GM11168 (cell line): Measurements from ENCODE around the gene ESPN.
"Not testable (repeated sequence)": the region's sequence is repeated elsewhere in the genome, so short reads cannot be mapped to it uniquely, and the experiment has no call there.

Source experiments
- in situ Hi-C: fragments of 300-500 bp; cut with MboI; formaldehyde crosslinking; loops from one replicate; pipeline ENCODE4 v1.12.0; 2022; ENCODE audit warnings: low sequenced_read_pairs; ENCODE audit not compliant: unreplicated experiment

The ESPN gene, protein sequence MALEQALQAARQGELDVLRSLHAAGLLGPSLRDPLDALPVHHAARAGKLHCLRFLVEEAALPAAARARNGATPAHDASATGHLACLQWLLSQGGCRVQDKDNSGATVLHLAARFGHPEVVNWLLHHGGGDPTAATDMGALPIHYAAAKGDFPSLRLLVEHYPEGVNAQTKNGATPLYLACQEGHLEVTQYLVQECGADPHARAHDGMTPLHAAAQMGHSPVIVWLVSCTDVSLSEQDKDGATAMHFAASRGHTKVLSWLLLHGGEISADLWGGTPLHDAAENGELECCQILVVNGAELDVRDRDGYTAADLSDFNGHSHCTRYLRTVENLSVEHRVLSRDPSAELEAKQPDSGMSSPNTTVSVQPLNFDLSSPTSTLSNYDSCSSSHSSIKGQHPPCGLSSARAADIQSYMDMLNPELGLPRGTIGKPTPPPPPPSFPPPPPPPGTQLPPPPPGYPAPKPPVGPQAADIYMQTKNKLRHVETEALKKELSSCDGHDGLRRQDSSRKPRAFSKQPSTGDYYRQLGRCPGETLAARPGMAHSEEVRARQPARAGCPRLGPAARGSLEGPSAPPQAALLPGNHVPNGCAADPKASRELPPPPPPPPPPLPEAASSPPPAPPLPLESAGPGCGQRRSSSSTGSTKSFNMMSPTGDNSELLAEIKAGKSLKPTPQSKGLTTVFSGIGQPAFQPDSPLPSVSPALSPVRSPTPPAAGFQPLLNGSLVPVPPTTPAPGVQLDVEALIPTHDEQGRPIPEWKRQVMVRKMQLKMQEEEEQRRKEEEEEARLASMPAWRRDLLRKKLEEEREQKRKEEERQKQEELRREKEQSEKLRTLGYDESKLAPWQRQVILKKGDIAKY

DNA sequence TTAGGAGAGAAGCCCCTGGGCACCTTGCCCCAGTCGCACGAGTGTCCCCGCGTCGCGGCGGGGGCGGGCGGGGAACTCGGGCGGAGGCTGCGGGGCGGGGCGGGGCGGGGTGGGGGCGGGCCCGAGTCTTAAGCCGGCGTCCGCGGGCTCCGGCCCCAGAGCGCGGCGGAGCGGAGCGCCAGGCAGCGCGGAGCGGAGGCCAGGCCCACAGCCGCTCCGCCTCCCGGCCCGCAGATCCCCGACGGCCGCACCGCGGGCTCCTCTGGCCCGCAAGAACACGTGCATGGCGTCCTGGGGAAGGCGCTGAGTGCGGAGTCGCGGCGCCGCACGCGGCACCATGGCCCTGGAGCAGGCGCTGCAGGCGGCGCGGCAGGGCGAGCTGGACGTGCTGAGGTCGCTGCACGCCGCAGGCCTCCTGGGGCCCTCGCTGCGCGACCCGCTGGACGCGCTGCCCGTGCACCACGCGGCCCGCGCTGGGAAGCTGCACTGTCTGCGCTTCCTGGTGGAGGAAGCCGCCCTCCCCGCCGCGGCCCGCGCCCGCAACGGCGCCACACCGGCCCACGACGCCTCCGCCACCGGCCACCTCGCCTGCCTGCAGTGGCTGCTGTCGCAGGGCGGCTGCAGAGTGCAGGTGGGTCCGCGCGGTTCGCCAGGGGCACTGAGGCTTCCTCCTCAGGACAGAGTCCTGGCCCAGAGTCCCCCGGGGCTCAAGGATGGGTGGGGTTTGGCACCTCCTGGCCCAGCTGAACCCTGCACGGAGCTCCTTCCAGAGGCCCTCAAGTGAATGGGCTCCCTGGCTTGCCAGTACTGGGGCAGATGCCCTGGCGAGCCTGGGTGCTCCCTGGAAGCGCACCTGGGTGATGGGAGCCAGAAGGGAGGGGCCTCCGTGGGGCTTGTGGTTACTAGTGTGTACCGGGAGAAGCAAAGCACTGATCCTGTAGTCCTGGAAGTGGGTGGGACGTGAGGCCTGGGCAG is at the start of gene ESPN:
Gene ESPN, plus strand, starts transcription at position 158 of the 975 bp plus-strand sequence. Its CDS starts 180 bp downstream, at position 338.
- in situ Hi-C loops, result no loop called here

DNA sequence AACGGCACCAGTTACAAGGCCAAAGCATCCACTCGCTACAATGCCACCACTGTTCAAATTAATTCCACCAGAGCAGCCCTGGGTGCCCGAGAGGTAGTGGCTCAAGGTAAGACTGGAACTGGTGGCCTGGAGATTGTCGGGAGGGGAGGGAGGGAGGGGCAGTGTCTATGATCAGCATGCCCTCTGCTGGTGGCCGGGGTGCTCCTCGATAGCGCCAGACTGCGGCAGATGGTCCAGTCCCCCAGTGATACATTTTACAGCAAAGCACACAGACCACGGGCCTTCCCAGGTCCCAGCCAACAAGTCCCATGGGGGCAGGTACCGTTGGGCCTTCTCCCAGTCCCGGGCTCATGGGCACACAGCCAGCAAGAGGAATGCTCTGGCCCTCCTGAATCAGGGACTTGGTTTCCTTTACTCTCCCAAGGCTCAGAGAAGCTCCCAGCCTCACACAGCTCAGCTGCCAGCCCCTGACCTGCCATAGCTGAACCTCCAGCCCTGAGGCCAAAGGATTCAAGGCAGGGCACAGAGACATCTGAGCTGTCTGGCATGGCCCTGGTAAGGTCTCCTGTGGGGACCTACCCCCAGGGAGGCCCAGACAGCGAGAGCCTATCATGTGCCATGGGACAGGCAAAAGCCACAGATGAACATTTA is 46.4 kb upstream of the ESPN start:
- in situ Hi-C loops, result no loop called here

DNA sequence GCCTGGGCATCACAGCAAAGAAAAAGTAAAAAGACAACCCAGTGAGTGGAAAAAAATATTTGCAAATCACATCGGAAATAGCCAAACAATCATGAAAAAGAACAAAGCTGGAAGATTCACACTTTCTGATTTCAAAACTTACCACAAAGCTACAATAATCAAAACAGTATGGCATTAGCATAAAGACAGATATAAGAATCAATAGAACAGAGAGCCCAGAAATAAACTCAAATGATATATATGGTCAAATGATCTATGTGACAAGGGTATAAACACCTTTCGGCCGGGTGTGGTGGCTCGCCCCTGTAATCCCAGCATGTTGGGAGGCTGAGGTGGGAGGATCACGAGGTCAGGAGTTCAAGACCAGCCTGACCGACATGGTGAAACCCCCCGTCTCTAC is 44.5 kb upstream of the ESPN start:
- in situ Hi-C loops, result no loop called here

DNA sequence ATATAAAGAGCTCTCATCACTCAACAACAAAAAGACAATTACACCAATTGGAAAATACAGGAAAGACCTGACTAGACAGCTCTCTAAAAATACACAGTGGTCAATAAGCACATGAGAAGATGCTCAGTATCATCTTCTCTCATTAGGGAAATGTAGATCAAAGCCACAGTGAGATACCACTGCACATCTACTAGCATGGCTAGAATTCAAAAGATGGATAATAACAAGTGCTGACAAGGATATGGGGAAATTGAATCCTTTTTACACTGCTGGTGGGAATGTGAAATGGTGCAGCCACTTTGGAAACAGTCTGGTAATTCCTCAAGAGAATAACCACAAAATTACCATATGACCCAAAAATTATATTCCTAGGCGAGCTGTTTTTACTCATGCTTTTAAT is 40.4 kb upstream of the ESPN start:
- in situ Hi-C loops, result no loop called here

DNA sequence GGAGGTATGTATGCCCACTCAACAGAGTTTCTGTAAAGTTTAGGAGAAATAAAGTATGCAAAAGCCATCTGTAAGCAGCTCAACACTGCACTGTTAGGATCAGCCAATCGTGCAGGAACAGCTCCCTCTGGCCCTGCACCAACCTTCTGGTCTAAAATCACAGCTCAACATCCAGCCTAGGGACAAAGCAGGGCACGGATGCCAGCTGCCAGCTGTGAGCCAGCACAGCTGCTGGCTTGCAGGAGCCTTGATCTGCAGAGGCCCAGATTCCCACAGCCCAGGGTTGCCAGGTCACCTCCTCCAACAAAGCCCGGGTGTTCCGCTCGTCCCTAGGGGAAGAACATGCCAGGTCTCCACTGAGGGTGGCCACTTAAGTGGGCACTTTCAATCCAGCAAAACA is 39.6 kb upstream of the ESPN start:
- in situ Hi-C loops, result no loop called here

DNA sequence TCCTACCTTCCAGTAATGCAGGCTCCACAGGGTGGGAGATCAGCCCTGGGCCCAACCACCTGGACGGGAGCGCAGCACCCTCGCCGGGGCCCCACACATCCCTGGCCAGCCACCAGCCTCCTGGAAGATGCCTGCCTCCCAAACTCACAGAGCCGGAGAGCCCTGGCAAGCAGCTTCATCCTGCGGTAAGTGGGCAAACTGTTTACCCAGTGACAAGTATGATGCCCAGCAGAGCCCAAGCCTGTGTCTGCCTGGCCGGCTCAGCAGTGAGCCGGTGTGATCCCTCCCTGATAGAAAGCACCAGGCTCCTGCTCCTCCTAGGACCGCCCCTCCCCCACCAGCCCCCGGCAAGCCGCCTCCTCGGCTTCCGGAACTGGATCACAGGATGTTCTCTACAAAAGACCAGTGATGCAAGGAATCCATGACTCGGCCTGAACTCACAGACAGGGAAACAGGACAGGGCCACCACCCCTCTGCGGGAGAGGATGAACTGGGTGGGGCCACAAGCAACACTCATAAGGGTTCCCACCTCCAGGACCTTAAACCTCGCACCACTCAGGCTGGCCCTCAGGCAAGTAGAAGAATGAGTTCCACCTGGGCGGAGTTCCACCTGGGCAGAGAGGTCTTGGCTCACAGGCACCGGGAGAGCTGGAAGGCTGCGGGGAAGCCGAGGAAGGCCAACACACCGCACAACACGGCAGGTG is 38.9 kb upstream of the ESPN start:
- in situ Hi-C loops, result no loop called here

DNA sequence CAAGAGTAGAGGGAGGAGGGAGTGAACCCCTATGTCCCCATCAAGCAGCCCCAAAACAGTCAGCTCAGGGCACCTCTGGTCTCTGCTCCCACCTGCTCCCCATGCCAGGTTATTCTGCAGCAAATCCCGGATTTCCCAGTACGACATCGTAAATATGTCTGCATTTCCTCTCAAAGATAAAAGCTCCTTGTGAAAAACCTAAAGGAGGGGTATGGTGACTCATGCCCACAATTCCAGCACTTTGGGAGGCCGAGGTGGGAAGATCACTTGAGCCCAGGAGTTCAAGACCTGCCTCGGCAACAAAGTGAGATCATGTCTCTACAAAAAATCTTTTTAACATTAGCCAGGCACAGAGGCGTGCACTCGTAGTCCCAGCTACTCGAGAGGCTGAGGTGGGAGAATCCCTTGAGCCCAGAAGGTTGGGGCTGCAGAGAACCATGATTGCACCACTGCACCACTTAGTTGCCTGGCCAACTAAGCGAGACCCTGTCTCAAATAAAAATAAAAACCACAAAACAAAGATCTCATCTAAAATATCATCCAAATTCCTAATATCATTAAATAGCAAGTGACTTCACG is 38.1 kb upstream of the ESPN start:
- in situ Hi-C loops, result no loop called here

DNA sequence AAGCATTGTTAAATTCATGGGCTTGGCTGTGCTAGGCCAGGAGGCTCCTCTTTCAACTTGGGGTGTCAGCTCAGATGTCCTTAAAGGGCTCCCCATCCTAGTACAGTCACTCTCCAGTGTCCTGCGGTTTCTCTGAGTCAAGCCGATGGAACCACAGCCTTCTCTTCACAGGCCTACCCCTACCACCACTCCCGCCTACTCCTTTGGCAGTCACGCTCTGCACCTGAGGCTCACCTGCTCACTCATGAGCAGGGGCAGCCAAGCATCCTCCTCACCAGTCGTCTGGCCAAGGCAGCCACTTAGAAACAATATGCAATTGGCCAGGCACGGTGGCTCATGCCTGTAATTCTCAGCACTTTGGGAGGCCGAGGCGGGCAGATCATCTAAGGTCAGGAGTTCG is 34.6 kb upstream of the ESPN start:
- in situ Hi-C loops, result no loop called here

DNA sequence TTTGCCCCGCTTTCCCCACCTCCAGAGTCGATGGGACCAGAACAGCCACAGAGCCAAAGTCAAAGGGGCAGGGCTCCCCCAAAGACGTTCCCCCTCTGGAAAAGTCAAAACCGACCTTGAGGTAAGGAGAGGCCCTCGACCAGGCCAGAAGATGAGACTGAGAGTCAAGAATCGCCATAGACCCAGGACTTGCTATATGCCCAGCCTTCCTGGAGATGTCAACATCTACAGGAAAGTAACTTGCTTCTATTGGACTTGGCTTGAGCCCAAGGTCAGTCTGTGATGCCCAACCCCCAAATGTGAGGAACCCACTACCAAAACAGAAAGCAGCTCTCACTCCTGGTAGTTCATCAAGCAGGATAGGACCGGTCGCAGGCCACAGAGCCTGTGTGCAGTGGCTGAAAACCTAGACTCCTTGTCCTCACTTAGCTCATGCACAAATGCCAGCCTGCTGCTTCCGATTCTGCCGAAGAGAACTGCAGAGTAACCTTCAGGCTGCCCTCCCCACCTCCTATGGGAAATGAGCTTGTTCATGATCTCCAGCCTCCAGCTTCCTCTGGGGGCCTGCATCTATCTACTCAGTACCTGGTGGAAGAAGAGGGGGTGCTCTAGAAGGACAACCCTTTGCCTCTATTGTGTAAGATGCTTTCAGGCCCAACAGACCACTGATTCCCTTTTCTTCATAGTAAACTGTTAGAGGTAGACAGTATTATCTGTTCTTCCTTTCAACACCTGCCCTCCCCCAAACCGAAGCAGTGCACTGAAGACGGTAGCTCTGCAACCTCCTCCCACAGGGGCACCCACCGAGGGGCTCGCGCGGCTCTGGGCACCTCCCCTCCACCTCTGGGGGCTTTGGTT is 32.4 kb upstream of the ESPN start:
- in situ Hi-C loops, result no loop called here

DNA sequence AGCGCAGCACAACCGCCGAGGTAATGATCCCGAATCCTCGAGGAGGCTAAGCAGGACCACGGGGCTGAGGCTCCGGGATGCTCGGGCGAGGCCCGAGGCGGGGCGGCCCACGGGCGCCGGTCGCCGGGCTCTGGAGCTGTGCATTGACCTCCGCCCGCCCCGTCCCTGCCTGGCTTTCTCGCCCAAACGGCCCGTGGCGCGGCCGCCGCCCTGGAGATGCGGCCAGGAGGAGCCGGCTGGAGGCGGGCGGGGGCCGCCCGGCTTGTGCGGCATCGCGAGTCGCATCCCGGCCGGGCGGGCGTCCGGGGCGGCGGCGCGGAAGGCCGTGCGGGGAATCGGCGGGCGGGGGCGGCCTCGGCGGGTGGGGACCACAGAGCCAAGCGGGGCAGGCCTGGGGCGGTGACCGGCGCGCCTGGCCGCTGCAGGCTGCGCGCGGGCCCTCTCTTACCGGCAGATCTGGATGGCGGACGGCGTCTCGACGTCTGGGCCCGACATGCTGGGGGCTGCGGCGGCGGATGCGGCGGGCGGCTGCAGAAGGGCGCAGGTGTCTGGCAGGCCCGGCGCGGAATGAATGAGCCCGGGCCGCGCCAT is 31.7 kb upstream of the ESPN start:
- in situ Hi-C loops, result no loop called here

DNA sequence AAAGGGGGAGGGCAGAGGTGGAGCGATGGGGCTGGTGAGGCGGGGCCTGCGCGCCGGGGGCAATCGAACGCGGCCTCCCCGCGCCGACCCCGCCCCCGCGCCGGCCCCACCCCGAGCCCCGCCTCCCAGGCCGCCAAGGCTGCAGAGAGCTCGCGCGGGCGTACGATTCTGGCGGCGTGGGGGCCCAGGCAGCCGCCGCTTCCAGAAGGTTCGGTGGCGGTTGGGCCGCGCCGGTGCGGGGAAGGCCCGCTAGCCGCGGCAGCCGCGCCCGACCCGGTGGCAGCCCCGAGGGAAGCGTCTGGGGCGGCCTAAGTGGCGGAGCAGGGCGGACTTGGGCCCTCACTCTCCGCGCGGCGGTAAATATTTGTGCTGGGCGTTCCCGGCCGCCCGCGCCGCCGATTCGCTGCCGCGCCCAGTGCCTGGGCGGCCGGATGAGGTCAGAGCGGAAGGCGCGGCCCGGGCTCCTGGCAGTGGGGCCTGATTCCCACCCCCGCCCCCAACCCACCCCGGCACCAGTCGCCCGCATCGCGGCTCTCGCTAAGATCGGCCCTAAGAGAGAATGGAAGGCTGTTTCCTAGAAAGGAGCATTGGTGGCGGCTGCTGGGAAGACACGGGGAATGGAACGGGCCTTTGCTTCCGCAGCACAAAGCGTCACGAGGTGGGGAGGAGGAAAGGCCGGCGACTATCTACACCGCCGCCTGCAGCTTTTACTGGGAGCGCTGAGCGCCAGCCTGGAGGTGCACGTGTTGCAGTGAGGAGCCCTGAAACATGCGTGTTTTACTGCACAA is 31.0 kb upstream of the ESPN start, which contains the start of gene ACOT7:
Gene ACOT7, minus strand, starts transcription at position 368 of the 788 bp plus-strand sequence. CDS start 368 bp downstream, outside the sequence.
- in situ Hi-C loops, result no loop called here

DNA sequence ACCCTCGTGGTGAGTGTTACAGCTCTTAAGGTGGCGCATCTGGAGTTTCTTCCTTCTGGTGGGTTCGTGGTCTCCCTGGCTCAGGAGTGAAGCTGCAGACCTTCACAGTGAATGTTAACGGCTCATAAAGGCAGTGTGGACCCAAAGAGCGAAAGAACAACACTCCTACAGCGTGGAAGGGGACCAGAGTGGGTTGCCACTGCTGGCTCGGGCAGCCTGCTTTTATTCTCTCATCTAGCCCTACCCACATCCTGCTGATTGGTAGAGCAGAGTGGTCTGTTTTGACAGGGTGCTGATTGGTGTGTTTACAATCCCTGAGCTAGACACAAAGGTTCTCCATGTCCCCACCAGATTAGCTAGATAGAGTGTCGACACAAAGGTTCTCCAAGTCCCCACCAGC is 29.4 kb upstream of the ESPN start:
- in situ Hi-C loops, result not testable (repeated sequence)

DNA sequence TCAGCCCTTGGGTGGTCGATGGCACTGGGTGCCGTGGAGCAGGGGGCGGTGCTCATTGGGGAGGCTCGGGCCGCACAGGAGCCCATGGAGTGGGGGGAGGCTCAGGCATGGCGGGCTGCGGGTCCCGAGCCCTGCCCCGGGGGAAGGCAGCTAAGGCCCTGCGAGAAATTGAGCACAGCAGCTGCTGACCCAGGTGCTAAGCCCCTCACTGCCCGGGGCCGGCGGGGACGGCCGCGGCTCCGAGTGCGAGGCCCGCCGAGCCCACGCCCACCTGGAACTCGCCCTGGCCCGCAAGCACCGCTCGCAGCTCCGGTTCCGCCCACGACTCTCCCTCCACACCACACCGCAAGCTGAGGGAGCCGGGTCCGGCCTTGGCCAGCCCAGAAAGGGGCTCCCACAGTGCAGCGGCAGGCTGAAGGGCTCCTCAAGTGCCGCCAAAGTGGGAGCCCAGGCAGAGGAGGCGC is 28.8 kb upstream of the ESPN start:
- in situ Hi-C loops, result not testable (repeated sequence)

DNA sequence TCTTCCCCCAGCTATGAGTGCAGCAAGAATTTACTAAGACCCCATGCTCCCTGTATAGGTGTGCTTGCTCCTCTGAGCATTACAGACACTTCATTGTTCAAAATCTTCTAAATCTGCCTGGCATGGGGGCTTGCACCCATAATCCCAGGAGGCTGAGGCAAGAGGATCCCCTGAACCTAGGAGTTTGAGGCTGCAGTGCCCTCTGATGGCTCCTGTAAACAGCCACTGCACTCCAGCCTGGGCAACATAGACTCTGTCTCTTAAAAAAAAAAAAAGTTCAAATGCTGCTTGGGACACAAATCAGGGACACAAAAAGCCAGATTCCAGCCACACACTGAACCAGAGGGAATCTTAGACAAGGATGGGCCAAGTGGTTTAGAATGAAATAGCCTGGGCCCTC is 27.6 kb upstream of the ESPN start:
- in situ Hi-C loops, result no loop called here

DNA sequence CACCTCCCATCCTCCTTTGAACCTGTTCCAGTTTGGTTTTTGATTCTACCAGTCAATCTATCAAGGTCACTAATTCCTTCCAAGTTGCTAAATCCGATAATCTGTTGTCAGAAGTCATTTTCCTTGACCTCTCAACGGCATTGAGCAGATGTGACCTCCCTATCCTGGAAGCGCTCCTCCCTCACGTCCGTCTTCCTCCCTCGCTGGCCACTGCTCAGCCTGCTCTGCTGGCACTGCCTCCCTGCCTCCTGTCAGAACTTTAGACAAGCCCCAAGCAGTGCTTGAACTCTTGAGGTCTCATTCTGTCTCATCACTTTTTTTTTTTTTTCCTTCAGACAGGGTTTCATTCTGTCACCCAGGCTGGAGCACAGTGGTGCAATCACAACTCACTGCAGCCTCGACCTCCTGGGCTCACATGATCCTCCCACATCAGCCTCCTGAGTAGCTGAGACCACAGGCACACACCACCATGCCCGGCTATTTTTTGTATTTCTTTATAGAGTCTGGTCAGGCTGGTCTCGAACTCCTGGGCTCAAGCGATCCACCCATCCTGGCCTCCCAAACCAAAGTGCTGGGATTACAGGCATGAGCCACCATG is 26.6 kb upstream of the ESPN start:
- in situ Hi-C loops, result no loop called here

DNA sequence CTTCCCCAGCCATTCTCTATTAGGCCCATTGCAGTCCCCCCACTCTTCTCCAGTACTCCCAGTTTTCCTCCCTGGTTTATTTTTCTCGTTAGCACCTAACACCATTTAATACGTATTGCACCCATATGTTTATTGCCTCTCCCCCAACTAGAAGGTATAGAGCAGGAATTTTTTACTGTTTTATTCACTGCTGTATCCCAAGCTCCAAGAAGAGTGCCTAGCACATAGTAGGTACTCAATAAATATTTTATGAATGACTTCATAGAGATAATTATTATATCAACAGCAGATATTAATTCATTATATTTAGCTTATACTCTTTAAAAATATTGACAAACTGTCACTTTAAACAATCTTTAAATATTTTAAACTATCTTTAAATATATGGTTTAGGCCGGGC is 25.3 kb upstream of the ESPN start:
- in situ Hi-C loops, result no loop called here
